Measurements from ENCODE around the gene LMNA.

- TF ChIP-seq CTCF (conservative IDR thresholded peaks at IDR 0.05; ENCODE audit: low read depth, low read length): no peak
- no peak for TF ChIP-seq EZH2 (IDR thresholded peaks at IDR 0.05; ENCODE audit: borderline replicate concordance, low read depth, low read length, poor library complexity, severe bottlenecking)
Measured at GRCh38 chr1:156136970-156137483, 22.5 kb downstream of the LMNA start.

All from A673 (cell line).